SU-DHL-6 (cell line): Measurements from ENCODE around the gene NPHS1.

Experiments used
- CTCF ChIP-seq: fragments of 200-600 bp; sonication (generic); IDR thresholded peaks from one replicate; pipeline ENCODE4 v1.5.1; 2017; ENCODE audit warnings: antibody characterized with exemption, mild to moderate bottlenecking, low read length, moderate library complexity; ENCODE audit not compliant: insufficient read depth, poor library complexity, severe bottlenecking
- EZH2phosphoT487 ChIP-seq: fragments of 200-600 bp; sonication (generic), shearing (Covaris generic); conservative IDR thresholded peaks from 2 replicates; pipeline ENCODE4 v1.6.1; 2018; ENCODE audit warnings: mild to moderate bottlenecking, antibody characterized with exemption, low read length, moderate library complexity, mixed read lengths

DNA sequence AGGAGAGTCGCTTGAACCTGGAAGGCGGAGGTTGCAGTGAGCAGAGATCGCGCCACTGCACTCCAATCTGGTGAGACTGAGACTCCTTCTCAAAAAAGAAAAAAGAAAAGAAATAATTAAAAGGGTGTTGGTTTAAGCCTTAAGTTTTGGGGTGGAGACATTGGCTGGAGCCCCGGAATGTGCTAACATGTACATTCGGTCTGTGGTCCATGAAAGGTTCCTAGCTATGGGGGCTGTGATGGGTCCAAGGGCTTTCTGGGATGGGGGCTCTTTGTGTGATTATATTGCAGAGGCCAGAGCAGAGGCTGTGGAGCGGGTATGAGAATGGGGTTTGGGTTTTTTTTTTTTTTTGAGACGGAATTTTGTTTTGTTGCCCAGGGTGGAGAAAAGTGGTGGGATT lies 33.6 kb upstream of the NPHS1 start:
- TF ChIP-seq CTCF (no peak), EZH2phosphoT487 (no peak)
